HG03064 (cell line): ENCODE measurements around the gene NBEAL2.
"Not testable (repeated sequence)": the region's sequence is repeated elsewhere in the genome, so short reads cannot be mapped to it uniquely, and the experiment has no call there.

Experiments used
- ATAC-seq: cut with Tn5 transposase; IDR thresholded peaks from one replicate; pipeline ENCODE4 v1.9.1; 2021; ENCODE audit warnings: low read depth; ENCODE audit not compliant: unreplicated experiment

NBEAL2 gene

GRCh38 chr3:47028146-47028545 is 48.7 kb downstream of the NBEAL2 start:
- no peak for ATAC-seq

- no peak for ATAC-seq
Observed at GRCh38 chr3:47028667-47029066, 49.2 kb downstream of the NBEAL2 start.

GRCh38 chr3:47031041-47031440 is 51.6 kb downstream of the NBEAL2 start:
- not testable (repeated sequence) for ATAC-seq

GRCh38 chr3:47034868-47035489 is 55.5 kb downstream of the NBEAL2 start:
- no peak for ATAC-seq

GRCh38 chr3:47035645-47036044 is 56.2 kb downstream of the NBEAL2 start:
- ATAC-seq = no peak

GRCh38 chr3:47036145-47036544 is 56.7 kb downstream of the NBEAL2 start:
- no peak for ATAC-seq

- not testable (repeated sequence) for ATAC-seq
Observed at GRCh38 chr3:47037302-47037701, 57.8 kb downstream of the NBEAL2 start.

- ATAC-seq = no peak
Observed at GRCh38 chr3:47041114-47041513, 61.6 kb downstream of the NBEAL2 start.

- ATAC-seq = no peak
Observed at GRCh38 chr3:47042231-47042791, 62.8 kb downstream of the NBEAL2 start.

GRCh38 chr3:47047069-47047468 is 67.6 kb downstream of the NBEAL2 start:
- no peak for ATAC-seq

GRCh38 chr3:47047673-47048072 is 68.2 kb downstream of the NBEAL2 start:
- no peak for ATAC-seq

- no peak for ATAC-seq
Observed at GRCh38 chr3:47054412-47054811, 74.9 kb downstream of the NBEAL2 start.

GRCh38 chr3:47056705-47057104 is 77.2 kb downstream of the NBEAL2 start:
- no peak for ATAC-seq

GRCh38 chr3:47057212-47057671 is 77.8 kb downstream of the NBEAL2 start:
- no peak for ATAC-seq
